D721Med (cell line): ENCODE results near the gene MS4A8.
"Not testable (repeated sequence)": the region's sequence is repeated elsewhere in the genome, so short reads cannot be mapped to it uniquely, and the experiment has no call there.

Experiments used
- DNase-seq: peaks from one replicate; pipeline ENCODE4 v3.0.0; 2011; ENCODE audit warnings: low spot score; ENCODE audit not compliant: insufficient read length
- FAIRE-seq: peaks from 2 replicates; lab custom pipeline; 2011; peaks lifted over from hg19 to GRCh38; lab: Jason Lieb, UNC
- CTCF ChIP-seq: IDR thresholded peaks from 2 replicates; pipeline ENCODE4 v1.5.1; 2012; ENCODE audit warnings: mild to moderate bottlenecking, control low read depth; ENCODE audit not compliant: insufficient read depth; ENCODE audit errors: missing control alignments

Gene MS4A8

GRCh38 chr11:60710482-60710881, 11.1 kb downstream of the MS4A8 start:
- no peak for TF ChIP-seq CTCF
- no peak for FAIRE-seq
- no peak for DNase-seq

- FAIRE-seq (no peak), DNase-seq (no peak)
- TF ChIP-seq CTCF, result no peak
Observed at GRCh38 chr11:60711276-60711675, 11.9 kb downstream of the MS4A8 start.

GRCh38 chr11:60713423-60713822, 14.0 kb downstream of the MS4A8 start:
- FAIRE-seq, DNase-seq: not testable (repeated sequence)

- TF ChIP-seq CTCF, result no peak
- no peak for FAIRE-seq
- no peak for DNase-seq
Observed at GRCh38 chr11:60717956-60718355, 18.5 kb downstream of the MS4A8 start.

GRCh38 chr11:60718524-60719316, 19.3 kb downstream of the MS4A8 start:
- TF ChIP-seq CTCF, result no peak
- DNase-seq, result no peak
- no peak for FAIRE-seq

- TF ChIP-seq CTCF, result no peak
- no peak for DNase-seq
- FAIRE-seq, result no peak
Observed at GRCh38 chr11:60719391-60719790, 20.0 kb downstream of the MS4A8 start.

GRCh38 chr11:60720460-60720859, 21.0 kb downstream of the MS4A8 start:
- DNase-seq (no peak), FAIRE-seq (no peak)
- no peak for TF ChIP-seq CTCF
